Measurements from ENCODE around the gene COL2A1. TPM values are rescaled to one million over a fixed set of nuclear protein-coding genes. Genes with fewer than 3 reads are reported as not detected.

Gene COL2A1
- total RNA-seq, 1 experiment from 2014 or later, result 1.4 TPM

DNA sequence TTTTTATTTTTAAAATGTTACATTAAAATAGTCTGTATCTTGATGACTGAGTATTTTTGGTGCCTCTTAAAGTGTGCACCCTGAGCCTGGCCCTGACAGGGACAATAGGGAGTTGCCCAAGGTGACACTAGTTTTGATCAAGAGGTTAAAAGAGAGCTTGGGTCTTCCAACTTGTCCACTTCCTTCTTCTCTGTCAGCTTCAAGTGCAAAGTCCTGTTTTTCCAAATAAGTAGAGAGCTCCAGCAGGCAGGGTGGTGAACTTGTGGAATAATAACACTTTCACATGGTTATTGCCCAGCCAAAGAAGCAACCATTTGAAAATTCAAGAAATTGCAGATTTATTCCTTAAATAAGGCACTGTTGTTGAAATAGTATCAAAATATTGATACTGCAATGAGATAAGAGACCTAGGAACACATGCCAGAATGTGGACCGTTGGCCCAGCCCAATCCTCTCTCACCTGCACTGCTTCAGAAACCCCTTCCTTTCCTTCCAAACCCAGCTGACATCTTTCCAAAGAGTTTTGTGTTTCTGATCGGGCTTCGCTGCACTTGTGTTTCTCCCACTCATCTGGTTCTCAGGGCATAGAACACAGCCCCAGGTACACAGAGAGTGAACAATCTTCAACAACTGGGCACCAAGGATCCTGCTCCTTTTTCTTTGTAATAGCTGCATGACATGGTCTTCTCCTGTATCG is 13.8 kb upstream of the COL2A1 start:
- DNase-seq (ENCODE audit: low read depth, low spot score), result no peak
- no TSS peak for BruUV-seq (replicated peaks)
- intact Hi-C loops (cut with micrococcal nuclease; ENCODE audit: unreplicated experiment), result no loop called here
- POLR2A ChIA-PET, result interaction anchor here (0.6 kb wide), 1 partner anchor 51 kb away, joined by 12 read pairs; no protein-coding TSS in a partner anchor
- CTCF ChIA-PET, result no interaction called here
- H3K27ac ChIP-seq (ENCODE audit: low read length), result no peak overlapping the region
- H3K36me3 ChIP-seq (ENCODE audit: control insufficient read depth, insufficient read depth, low read length), result no peaks in the 10 kb centered on the region
- in situ Hi-C loops (cut with HindIII; ENCODE audit: low pct_unique_long_range_greater_than_20kb, low sequenced_read_pairs), result no loop called here
- H3K4me3 ChIP-seq (ENCODE audit: low read depth in 2 of 2, low read length in 2 of 2), result no peak overlapping the region
- H3K9me3 ChIP-seq (ENCODE audit: control insufficient read depth, insufficient read depth, low read depth, low read length), result no peaks in the 10 kb centered on the region
- peaks cover 16% of the 10 kb centered on the region; the same call in 1 of the 2 replicates for H3K27me3 ChIP-seq (ENCODE audit: control insufficient read depth, insufficient read depth, low read length)
- peaks cover 14% of the 10 kb centered on the region for H3K4me1 ChIP-seq (ENCODE audit: control insufficient read depth, insufficient read depth, low read length)
- no peak for TF ChIP-seq SIN3A (IDR thresholded peaks at IDR 0.05; ENCODE audit: borderline replicate concordance, insufficient read depth, low read depth, low read length)
- TF ChIP-seq TCF7L2 (IDR thresholded peaks at IDR 0.05; ENCODE audit: low read depth, low read length), result no peak
- TF ChIP-seq, protein P1, sequence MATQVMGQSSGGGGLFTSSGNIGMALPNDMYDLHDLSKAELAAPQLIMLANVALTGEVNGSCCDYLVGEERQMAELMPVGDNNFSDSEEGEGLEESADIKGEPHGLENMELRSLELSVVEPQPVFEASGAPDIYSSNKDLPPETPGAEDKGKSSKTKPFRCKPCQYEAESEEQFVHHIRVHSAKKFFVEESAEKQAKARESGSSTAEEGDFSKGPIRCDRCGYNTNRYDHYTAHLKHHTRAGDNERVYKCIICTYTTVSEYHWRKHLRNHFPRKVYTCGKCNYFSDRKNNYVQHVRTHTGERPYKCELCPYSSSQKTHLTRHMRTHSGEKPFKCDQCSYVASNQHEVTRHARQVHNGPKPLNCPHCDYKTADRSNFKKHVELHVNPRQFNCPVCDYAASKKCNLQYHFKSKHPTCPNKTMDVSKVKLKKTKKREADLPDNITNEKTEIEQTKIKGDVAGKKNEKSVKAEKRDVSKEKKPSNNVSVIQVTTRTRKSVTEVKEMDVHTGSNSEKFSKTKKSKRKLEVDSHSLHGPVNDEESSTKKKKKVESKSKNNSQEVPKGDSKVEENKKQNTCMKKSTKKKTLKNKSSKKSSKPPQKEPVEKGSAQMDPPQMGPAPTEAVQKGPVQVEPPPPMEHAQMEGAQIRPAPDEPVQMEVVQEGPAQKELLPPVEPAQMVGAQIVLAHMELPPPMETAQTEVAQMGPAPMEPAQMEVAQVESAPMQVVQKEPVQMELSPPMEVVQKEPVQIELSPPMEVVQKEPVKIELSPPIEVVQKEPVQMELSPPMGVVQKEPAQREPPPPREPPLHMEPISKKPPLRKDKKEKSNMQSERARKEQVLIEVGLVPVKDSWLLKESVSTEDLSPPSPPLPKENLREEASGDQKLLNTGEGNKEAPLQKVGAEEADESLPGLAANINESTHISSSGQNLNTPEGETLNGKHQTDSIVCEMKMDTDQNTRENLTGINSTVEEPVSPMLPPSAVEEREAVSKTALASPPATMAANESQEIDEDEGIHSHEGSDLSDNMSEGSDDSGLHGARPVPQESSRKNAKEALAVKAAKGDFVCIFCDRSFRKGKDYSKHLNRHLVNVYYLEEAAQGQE (IDR thresholded peaks at IDR 0.05; ENCODE audit: insufficient read depth in 1 of 2, low read depth in 2 of 2, low read length in 1 of 2), result no peak
- TF ChIP-seq POLR2AphosphoS5 (IDR thresholded peaks at IDR 0.05; ENCODE audit: low read depth, low read length), result no peak
- TF ChIP-seq, protein P2, sequence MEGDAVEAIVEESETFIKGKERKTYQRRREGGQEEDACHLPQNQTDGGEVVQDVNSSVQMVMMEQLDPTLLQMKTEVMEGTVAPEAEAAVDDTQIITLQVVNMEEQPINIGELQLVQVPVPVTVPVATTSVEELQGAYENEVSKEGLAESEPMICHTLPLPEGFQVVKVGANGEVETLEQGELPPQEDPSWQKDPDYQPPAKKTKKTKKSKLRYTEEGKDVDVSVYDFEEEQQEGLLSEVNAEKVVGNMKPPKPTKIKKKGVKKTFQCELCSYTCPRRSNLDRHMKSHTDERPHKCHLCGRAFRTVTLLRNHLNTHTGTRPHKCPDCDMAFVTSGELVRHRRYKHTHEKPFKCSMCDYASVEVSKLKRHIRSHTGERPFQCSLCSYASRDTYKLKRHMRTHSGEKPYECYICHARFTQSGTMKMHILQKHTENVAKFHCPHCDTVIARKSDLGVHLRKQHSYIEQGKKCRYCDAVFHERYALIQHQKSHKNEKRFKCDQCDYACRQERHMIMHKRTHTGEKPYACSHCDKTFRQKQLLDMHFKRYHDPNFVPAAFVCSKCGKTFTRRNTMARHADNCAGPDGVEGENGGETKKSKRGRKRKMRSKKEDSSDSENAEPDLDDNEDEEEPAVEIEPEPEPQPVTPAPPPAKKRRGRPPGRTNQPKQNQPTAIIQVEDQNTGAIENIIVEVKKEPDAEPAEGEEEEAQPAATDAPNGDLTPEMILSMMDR (IDR thresholded peaks at IDR 0.05), result no peak
- no peak for ATAC-seq

DNA sequence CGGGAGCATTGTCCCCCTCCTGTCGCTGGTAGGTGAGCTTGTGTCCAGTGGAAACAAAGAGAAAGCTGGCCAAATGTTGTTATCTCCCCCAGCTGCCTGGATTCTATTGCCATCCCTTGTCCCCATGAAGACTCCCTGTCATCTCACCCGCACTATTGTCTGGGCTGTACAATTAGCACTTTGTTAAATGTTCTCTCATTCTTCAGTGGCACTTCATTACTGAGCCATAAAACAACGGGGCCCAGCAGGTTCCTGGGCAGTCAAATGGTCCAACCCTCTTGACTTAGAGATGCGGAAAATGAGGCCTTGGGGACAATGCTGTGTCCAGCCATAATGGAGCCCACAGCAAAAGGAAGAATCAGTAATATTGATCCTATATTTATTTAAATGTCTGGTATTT is 13.2 kb upstream of the COL2A1 start:
- ChIA-PET CTCF (no interaction called here), POLR2A (no interaction called here)
- in situ Hi-C loops (cut with HindIII; ENCODE audit: low pct_unique_long_range_greater_than_20kb, low sequenced_read_pairs) (no loop called here), intact Hi-C loops (cut with micrococcal nuclease; ENCODE audit: unreplicated experiment) (no loop called here)
- DNase-seq (ENCODE audit: low read depth, low spot score) (no peak), ATAC-seq (no peak)
- H3K4me1 ChIP-seq (ENCODE audit: control insufficient read depth, insufficient read depth, low read length), result peaks cover 12% of the 10 kb centered on the region
- H3K27ac ChIP-seq (ENCODE audit: low read length), result no peak overlapping the region
- no peak overlapping the region for H3K4me3 ChIP-seq (ENCODE audit: low read depth in 2 of 2, low read length in 2 of 2)
- TF ChIP-seq POLR2AphosphoS5 (IDR thresholded peaks at IDR 0.05; ENCODE audit: low read depth, low read length) (no peak), TCF7L2 (IDR thresholded peaks at IDR 0.05; ENCODE audit: low read depth, low read length) (no peak), SIN3A (IDR thresholded peaks at IDR 0.05; ENCODE audit: borderline replicate concordance, insufficient read depth, low read depth, low read length) (no peak)
- TF ChIP-seq, protein P2 (IDR thresholded peaks at IDR 0.05), result no peak
- TF ChIP-seq, protein P1 (IDR thresholded peaks at IDR 0.05; ENCODE audit: insufficient read depth in 1 of 2, low read depth in 2 of 2, low read length in 1 of 2), result no peak
- no peaks in the 10 kb centered on the region for H3K9me3 ChIP-seq (ENCODE audit: control insufficient read depth, insufficient read depth, low read depth, low read length)
- BruUV-seq (replicated peaks), result no TSS peak
- peaks cover 16% of the 10 kb centered on the region; the same call in 1 of the 2 replicates for H3K27me3 ChIP-seq (ENCODE audit: control insufficient read depth, insufficient read depth, low read length)
- H3K36me3 ChIP-seq (ENCODE audit: control insufficient read depth, insufficient read depth, low read length), result no peaks in the 10 kb centered on the region
